Lower leg skin (tissue), 3 donors: Measurements from ENCODE around the gene ANGPTL5.

ENCODE experiments used
- POLR2A ChIP-seq, 2 donors: fragments of 450-650 bp; IDR thresholded peaks; one replicate each; pipeline ENCODE4 v1.6.1; 2016 to 2017; ENCODE audit warnings: antibody characterized with exemption in 2 of 2, mild to moderate bottlenecking in 1 of 2, moderate library complexity in 1 of 2
- TF ChIP-seq, protein P1 (sequence below), 3 donors: fragments of 450-650 bp; IDR thresholded peaks; one replicate each; pipeline ENCODE4 v1.5.1; 2016; ENCODE audit warnings: antibody characterized with exemption in 3 of 3, mild to moderate bottlenecking in 3 of 3, moderate library complexity in 2 of 3

GRCh38 chr11:101872171-101872882, 44.0 kb downstream of the ANGPTL5 start:
- no peak for TF ChIP-seq POLR2A (IDR thresholded peaks at IDR 0.05)
- TF ChIP-seq, protein P1, sequence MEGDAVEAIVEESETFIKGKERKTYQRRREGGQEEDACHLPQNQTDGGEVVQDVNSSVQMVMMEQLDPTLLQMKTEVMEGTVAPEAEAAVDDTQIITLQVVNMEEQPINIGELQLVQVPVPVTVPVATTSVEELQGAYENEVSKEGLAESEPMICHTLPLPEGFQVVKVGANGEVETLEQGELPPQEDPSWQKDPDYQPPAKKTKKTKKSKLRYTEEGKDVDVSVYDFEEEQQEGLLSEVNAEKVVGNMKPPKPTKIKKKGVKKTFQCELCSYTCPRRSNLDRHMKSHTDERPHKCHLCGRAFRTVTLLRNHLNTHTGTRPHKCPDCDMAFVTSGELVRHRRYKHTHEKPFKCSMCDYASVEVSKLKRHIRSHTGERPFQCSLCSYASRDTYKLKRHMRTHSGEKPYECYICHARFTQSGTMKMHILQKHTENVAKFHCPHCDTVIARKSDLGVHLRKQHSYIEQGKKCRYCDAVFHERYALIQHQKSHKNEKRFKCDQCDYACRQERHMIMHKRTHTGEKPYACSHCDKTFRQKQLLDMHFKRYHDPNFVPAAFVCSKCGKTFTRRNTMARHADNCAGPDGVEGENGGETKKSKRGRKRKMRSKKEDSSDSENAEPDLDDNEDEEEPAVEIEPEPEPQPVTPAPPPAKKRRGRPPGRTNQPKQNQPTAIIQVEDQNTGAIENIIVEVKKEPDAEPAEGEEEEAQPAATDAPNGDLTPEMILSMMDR (IDR thresholded peaks at IDR 0.05): no peak
